ENCODE results near the gene TSKU.

Gene TSKU

GRCh38 chr11:76805206-76805913 is 22.2 kb downstream of the TSKU start:
- in situ Hi-C loops (cut with HindIII; ENCODE audit: low sequenced_read_pairs) = no loop called here
- no peak for DNase-seq (ENCODE audit: low read depth, low spot score)
- no peak for TF ChIP-seq CTCF (IDR thresholded peaks at IDR 0.05; ENCODE audit: low read depth, low read length)
- H3K4me3 ChIP-seq (ENCODE audit: low read depth, low read length) = no peak overlapping the region

DNA sequence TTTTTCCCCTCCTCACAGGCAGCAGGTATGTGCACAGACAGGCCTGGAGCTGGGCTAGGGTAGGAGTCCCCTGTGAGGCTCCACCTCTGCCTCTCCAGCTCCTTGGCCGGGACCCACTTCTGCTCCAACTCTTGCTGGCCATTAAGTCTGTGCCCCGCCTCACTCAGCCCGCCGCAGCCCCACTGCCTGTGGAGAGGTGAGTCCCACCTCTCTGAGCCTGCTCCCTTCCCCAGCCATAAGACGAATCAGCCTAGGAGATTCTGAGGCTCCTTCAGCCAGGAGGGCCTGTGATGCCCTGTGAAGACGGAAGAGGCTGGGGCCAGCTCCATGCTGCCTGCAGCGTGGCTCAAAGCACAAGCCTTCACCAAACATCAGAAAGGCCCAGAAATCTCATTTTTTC is 23.0 kb downstream of the TSKU start:
- no peak overlapping the region for H3K4me3 ChIP-seq (ENCODE audit: low read depth, low read length)
- no peak for TF ChIP-seq CTCF (IDR thresholded peaks at IDR 0.05; ENCODE audit: low read depth, low read length)
- DNase-seq (ENCODE audit: low read depth, low spot score) = no peak
- in situ Hi-C loops (cut with HindIII; ENCODE audit: low sequenced_read_pairs) = no loop called here

DNA sequence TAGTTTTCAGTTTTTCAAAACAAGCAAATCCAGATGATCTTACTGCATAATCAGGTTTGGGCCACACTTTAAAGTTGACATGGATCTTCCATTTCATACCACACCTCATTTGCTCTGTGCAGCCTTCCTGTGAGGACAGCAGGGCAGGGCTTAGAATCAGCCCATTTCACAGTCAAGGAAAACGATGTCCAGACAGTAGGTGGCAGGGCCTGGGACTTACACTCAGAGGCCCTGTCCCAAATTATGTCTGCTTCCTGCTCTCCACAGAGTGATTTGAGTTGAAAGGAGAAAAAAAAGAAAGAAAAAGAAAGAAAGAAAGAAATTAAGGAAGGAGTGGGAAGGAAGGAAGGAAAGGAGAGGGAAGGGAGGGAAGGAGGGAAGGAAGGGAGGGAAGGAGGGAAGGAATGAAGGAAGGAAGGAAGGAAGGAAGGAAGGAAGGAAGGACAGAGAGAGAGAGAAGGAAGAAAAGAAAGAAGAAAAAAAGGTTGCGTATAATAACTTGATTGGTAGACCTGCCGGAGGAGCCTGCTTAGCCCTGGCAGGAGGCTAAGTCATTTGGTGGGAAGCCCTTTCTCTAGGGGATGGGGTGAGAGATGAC is 23.6 kb downstream of the TSKU start:
- H3K4me3 ChIP-seq (ENCODE audit: low read depth, low read length) = no peak overlapping the region
- DNase-seq (ENCODE audit: low read depth, low spot score) = no peak
- in situ Hi-C loops (cut with HindIII; ENCODE audit: low sequenced_read_pairs) = no loop called here

GRCh38 chr11:76807206-76807875 is 24.2 kb downstream of the TSKU start:
- no peak overlapping the region for H3K4me3 ChIP-seq (ENCODE audit: low read depth, low read length)
- TF ChIP-seq CTCF (IDR thresholded peaks at IDR 0.05; ENCODE audit: low read depth, low read length) = peak; percentile 80
- DNase-seq (ENCODE audit: low read depth, low spot score) = peak; percentile 73
- in situ Hi-C loops (cut with HindIII; ENCODE audit: low sequenced_read_pairs) = no loop called here

More for the DNA sequence above, 23.6 kb downstream of the TSKU start:
- no peak for TF ChIP-seq CTCF (IDR thresholded peaks at IDR 0.05; ENCODE audit: low read depth, low read length)

DNA sequence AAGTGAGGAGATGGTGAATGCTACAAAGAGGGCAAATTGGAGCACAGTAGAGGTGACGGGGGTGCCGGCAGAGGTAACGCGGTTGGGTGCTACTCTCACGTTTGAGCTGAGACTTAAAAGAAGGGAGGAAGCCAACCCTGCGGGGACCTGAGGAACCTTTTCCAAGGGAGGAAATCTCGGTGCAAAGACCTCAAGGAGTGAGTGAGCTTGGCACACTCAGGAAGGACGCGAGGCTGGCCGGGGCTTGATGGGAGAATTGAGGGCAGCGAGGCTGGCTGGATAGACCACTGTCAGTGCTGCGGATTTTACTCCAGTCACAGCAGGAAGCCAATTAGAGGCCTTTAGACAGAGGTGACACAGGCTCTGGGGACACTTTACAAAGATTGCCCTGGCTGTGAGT is 25.0 kb downstream of the TSKU start:
- H3K4me3 ChIP-seq (ENCODE audit: low read depth, low read length) = no peak overlapping the region
- no peak for DNase-seq (ENCODE audit: low read depth, low spot score)
- no peak for TF ChIP-seq CTCF (IDR thresholded peaks at IDR 0.05; ENCODE audit: low read depth, low read length)
- in situ Hi-C loops (cut with HindIII; ENCODE audit: low sequenced_read_pairs) = no loop called here

DNA sequence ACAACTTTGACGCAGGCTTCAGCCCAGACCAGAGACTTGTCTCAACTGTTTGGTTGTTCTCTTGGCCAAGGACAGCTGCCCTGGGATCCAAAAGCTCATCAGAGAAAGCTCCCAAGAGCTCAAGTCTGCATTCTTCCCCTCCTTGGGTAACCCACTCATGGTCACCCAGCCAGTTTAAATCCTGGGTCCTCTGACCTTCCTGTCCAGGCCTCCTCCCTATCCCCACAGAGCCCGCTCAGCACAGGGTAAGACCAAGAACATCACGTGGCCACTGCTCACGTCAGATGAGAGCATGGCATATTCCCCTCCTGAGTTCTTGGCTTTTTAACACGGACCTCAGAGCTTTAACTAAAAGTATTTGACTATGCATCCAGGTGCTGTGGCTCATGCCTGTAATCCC is 25.8 kb downstream of the TSKU start:
- H3K4me3 ChIP-seq (ENCODE audit: low read depth, low read length) = no peak overlapping the region
- DNase-seq (ENCODE audit: low read depth, low spot score) = no peak
- TF ChIP-seq CTCF (IDR thresholded peaks at IDR 0.05; ENCODE audit: low read depth, low read length) = no peak
- in situ Hi-C loops (cut with HindIII; ENCODE audit: low sequenced_read_pairs) = no loop called here
